DMS 273 (cell line): ENCODE measurements around the gene IFT172.

Experiments
- DNase-seq: peaks from one replicate; lab custom pipeline; 2025; ENCODE audit not compliant: unreplicated experiment; lab: John Stamatoyannopoulos, UW

The IFT172 gene

DNA sequence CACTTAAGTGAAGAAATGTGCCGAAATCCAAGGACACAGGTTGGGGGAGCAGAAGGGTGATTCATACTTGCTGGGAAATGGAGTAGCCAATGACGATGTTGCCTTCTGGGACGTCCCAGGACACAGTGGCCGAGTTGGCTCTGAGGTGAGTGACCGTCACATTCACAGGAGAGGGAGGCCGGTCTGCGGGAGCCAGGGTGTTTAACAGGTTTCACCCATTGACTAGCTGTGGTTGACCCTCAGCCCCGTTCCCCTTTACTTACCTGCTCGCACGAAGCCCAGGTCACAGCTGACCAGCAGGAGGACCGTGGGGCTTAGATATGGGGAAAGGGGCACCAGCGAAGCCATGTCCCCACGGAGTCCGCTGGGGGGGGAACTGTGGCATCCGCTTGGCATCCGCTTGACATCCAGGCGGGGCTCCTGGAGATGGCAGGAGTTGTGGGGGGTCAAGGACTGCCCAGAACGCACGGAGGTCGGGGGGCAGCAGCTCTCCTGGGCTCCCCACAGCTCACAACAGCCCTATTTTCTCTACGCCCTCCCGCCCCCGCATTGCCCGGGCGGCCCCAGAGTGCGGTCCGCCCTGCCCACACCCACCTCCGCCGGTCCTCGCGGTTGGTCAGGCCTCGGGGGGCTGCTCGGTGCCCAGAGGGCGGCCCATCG is 4.9 kb upstream of the IFT172 start:
- no peak for DNase-seq

- no peak for DNase-seq
Measured at GRCh38 chr2:27493948-27494283, 4.4 kb upstream of the IFT172 start.

DNA sequence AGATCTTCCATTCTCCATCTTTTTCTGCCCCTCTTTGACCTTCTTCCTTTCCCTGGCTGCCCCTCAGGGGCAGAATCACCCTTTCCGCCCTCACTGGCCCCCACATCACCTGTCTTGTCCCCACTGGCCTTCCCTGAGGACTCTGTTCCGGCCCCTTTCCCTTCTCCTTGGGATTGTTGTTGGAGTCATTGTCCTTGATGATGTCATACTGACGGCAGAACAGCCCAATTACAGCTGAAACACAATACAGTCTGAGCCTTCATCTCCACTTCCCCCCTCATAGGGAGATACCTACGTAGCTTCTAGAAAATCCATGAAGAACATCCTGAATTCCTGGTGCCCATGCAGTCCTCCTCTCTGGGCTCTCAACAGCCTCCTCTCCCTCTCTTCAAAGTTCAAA is 3.0 kb upstream of the IFT172 start:
- no peak for DNase-seq

GRCh38 chr2:27489118-27489497 is 435 bp downstream of the IFT172 start:
- DNase-seq, result peak; percentile 61

- no peak for DNase-seq
Measured at GRCh38 chr2:27485496-27485895, 4.0 kb downstream of the IFT172 start.

- no peak for DNase-seq
Measured at GRCh38 chr2:27471961-27472360, 17.6 kb downstream of the IFT172 start.

GRCh38 chr2:27464443-27464842 is 25.1 kb downstream of the IFT172 start:
- no peak for DNase-seq

DNA sequence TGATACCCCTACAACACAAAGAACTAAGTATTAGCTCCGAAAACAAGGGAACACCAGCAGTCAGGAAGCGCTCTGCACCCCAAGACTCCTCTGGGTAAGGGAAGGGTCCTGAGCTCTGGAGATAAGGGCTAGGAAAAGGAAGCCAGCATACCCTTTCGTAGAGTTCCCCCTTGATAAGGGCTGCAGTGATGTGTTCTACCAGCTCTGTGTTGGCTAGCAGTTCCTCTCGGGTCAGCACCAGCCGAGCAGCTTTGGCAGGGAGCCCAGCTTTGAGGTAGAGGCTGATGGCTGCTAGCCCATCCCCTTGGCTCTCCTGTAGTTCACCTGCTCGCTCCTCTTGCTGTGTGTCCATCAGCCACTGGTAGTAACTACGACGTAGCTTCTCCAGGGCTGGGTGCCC is 28.4 kb downstream of the IFT172 start:
- DNase-seq, result no peak

- no peak for DNase-seq
Measured at GRCh38 chr2:27453968-27454367, 35.6 kb downstream of the IFT172 start.

- no peak for DNase-seq
Measured at GRCh38 chr2:27451095-27451494, 38.4 kb downstream of the IFT172 start.

DNA sequence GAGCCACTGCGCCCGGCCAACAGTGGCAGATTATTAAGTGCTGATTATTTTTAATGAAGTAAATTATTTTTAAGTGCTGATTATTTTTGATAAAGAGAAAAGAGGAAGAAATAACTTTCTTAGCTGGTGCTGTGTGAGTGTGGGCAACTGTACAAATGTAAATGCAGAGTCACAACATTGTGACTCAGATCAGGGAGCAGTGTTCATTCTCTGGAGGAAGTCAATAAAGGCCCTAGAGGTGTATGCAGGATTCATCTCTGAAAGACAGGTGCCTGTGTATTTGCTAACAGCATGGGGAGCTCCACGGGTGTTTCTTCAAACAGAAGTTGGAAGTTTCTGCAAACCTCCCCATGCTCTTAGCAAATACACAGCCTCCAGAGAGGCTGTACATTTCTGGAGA is 41.2 kb downstream of the IFT172 start:
- DNase-seq, result no peak

GRCh38 chr2:27446057-27446456 is 43.5 kb downstream of the IFT172 start:
- DNase-seq, result no peak

DNA sequence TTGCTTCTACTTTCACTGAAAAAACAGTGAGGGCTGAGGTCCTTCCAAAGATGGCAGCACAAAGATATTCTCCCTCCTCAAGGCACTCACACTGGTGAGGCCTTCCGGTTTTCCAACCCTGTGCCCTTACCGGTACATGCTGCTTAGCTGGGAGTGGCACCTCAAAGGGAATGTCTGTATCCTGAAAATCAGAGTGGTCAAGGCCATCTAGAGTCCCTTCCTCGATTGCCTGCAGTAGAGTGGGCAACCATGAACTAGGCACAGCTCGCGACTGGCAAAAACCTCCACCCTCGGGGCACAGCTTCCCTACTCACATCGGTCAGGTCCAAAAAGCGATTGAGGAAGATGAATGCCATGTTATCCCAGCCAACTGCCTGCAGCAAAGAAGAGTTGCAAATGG is 43.9 kb downstream of the IFT172 start:
- DNase-seq, result no peak

DNA sequence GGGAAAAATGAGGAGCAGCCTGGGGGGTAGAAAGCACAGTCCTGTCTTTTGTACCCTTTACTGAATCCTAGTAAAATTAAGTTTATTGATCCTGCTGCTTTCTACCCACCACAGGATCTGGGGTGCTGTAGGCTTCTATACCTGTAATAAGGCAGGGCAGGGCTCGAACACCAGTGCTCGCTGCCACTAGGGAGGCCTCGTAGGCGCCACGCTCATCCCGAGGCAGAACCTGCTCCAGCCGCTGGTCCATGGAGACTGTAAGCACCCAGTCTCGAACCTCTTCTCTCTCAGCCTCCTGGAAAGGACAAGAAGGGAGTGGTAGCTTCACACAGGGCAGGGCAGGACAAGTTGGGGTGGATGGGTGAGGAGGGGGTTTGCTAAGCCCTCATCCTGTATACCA is 44.4 kb downstream of the IFT172 start:
- DNase-seq, result no peak

DNA sequence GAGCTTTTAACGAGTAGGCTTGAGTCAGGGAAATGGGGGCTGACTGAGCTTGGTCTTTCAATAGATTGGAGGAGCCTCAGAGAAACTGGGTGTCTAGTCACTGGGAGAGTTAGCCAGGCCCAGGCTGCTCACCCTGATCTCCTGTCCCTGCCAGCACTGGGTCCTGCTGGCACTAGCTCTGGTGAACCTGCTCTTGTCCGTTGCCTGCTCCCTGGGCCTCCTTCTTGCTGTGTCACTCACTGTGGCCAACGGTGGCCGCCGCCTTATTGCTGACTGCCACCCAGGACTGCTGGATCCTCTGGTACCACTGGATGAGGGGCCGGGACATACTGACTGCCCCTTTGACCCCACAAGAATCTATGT is 46.6 kb downstream of the IFT172 start:
- DNase-seq, result no peak

GRCh38 chr2:27441958-27442919 is 47.3 kb downstream of the IFT172 start, which contains the start of gene KRTCAP3:
KRTCAP3 (plus strand) TSS chr2:27442381; CDS start chr2:27442413, 32 bp downstream.
- DNase-seq, result peak; percentile 76

DNA sequence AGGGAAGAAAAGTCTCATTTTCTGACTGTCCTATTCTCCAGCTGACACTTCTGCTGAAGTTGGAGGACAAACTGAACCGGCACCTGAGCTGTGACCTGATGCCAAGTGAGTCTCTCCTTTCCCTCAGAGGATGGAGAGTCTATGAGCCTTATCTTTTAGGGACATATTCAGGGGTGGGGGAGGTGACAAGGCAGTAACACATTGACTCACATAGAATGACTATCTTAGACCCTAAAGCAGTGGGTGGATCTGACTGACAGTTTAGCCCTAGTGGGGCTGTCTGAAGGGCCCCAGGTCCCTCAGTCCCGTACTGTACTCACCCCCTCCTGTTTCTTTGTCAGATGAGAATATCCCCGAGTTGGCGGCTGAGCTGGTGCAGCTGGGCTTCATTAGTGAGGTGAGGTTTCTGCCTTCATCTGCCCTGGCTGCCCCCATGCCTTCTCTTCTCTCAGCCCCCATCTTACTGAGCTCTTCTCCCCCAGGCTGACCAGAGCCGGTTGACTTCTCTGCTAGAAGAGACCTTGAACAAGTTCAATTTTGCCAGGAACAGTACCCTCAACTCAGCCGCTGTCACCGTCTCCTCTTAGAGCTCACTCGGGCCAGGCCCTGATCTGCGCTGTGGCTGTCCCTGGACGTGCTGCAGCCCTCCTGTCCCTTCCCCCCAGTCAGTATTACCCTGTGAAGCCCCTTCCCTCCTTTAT is 48.2 kb downstream of the IFT172 start:
- DNase-seq, result no peak

DNA sequence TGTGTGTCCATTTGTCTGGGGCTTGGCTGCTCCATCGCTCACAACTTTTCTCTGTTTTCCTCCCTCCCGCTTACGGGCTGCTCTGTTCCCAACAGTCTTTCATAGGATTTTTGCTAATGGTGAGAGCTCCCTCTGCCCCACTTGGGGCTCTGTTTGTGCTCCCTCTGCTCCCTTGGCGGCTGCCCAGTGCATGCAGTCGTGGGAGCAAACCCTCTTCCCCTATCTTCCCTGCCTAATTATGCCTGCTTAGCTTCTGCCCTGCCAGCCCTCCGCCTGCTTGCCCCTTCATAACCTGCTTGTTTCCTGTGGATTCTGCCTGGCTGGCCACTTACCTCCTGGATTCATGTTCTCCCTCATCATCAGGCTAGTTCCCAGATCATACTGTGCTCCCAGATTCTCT is 53.9 kb downstream of the IFT172 start:
- no peak for DNase-seq

DNA sequence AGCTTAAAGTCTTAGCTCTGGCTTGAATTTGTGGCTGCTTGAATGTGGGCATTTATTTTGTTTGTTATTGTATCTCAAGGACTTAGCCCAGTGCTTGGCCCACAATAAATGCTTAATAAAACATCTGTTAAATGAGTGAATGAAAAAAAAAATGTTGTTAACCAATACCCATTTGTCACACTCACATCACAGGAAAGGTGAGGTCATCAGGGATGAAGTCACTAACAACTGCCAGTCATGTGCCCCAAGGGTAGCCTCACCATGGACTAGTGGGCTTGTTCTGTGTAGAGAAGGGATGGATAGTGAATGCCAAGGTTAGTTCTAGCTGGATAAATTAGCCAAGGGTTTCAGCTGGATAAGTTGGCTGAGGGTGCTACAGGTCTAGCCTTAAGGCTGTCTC is 58.1 kb downstream of the IFT172 start:
- DNase-seq, result peak; percentile 25

DNA sequence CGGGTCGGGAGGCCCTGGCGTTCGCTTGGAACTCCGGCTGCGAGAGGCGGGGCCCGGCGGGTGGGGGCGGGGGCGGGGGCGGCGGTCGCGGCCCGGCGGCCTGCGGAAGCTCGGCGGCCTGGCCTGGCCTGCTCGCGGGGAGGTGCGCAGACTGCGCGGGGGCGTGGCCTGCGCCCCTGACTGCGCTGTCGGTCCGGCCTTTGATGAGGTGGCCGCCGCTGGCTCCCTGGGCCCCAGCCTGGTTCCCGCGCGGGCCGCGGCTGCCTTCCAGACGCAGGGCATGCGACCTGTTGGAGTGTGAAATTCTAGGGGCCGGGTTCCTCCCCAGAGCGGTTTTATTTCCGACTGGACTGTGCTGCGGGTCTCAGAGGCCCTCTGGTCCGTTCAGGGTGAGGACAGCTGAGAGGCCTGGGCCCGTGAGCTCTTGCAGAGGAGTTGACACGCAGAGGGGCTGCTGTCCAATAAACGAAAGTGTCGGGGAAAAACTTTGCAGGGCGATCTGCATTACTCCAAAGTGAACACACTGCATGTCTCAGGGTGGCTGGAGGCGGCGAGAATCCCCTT is 60.5 kb downstream of the IFT172 start:
- peak; percentile 91 for DNase-seq

- peak; percentile 98 for DNase-seq
Measured at GRCh38 chr2:27428213-27428977, 61.1 kb downstream of the IFT172 start, which contains the start of gene NRBP1. NRBP1 (plus strand) TSS chr2:27428631; CDS start chr2:27433274, 4,643 bp downstream.
